Stimulated activated CD4-positive, alpha-beta T cell treated with anti-CD3 and anti-CD28 coated beads, Interleukin-15, amount 100 ng/mL, for 1 hour (primary cell): Measurements from ENCODE around the gene PML.

Experiments
- DNase-seq, 2 donors: peaks; one replicate each; pipeline ENCODE4 v3.0.0-alpha.2; 2020; ENCODE audit warnings: low read depth in 1 of 2, low spot score in 1 of 2

PML gene

DNA sequence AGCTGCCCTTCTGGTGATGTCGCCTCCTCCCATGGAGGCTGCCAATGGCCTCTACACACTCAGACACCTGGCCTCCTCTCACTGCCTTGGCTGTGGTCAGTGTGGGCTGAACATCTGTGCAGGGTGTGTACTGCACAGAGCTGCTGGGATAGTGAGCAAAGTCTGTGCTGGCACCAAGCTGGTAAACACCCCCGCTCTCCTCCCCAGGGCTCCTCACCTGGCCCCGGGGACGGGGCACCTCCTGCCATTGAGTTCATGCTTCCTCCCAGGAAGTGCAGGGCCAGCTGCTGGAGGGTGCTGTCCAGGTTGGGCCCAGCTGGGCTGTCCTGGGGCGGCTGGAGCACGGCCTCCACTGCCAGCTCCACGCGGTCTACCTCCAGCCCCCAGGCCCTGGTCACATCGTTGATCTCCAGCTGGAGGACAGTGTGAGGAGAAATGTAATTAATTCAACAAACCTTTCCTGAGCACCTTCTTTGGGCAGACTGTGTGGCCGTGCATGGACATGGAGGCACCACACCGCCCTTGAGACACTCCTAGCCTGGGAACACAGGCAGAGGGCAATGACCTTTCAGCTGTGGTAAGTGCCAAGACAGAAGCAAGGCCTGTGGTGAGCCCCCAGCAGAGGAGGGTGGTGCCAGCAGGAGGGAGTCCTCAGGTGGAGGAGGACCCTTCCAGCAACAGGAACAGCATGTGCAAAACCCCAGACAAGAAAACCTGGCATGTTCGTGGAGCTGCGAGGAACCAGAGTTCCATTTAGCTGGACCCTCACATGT is 9.2 kb upstream of the PML start:
- DNase-seq: no peak

- DNase-seq: no peak
These were observed 8.3 kb upstream of the PML start for GRCh38 chr15:73986055-73986775.

GRCh38 chr15:73986776-73987056 is 7.8 kb upstream of the PML start:
- no peak for DNase-seq

- no peak for DNase-seq
These were observed 7.3 kb upstream of the PML start for GRCh38 chr15:73987250-73987649.

DNA sequence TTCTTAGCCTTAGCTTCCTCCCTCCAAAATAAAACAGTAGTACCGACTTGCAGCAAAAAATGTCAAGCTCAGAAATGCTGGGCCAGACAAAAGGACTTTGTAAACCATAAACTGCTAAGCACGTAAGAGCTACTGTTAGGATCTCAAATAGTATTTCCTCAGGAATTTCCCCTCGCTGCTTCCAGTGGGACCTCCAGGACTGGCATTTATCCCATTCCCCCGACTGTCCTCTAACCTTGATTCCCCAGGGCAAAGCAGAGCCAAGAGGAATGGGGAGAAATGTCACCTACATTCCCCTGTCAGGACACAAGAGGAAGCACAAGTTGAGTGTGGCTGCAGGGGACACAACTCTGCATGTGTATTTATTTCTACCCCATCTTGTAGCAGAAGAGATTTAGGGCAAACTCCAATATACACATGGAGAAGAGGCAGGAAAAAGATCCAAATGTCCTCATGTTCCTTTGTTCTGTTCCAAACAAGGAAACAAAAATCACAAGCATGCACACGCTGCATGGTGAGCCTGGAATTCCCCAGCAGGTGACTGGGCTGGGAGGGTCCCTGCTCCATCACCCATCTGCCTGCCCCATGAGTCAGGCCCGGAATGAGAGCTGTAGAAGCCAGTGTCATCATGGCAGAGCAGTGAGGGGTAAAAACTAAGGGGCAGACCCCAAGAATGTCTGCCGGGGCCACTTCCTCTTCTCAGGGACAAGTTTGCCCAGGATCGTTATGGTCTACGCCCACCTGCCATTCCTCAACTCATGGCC is 6.7 kb upstream of the PML start:
- no peak for DNase-seq

DNA sequence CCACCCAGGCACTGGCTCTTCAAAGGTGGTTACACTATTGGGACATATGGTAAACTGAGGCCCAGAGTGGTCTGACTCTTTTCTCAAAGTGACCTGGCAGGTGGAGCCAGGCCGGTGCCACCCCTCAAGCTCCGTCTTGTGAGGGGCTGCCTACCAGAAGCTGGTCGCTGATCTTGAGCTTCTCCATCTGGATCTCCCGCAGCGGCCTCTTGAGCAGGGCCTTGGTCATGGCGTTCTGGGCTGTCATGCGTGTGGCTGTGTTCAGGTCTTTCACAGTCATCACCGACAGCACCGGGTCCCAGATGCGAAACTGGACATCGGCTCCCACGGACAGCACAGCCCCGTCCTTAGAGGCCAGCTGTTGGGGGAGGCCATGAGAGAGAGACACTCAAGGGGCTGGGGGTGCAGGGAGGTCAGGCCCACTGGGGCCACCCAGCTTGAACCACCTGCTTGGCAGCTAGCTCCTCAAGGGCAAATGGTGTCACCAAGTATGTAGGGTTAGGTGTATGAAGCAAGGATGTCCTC is 6.0 kb upstream of the PML start:
- no peak for DNase-seq

DNA sequence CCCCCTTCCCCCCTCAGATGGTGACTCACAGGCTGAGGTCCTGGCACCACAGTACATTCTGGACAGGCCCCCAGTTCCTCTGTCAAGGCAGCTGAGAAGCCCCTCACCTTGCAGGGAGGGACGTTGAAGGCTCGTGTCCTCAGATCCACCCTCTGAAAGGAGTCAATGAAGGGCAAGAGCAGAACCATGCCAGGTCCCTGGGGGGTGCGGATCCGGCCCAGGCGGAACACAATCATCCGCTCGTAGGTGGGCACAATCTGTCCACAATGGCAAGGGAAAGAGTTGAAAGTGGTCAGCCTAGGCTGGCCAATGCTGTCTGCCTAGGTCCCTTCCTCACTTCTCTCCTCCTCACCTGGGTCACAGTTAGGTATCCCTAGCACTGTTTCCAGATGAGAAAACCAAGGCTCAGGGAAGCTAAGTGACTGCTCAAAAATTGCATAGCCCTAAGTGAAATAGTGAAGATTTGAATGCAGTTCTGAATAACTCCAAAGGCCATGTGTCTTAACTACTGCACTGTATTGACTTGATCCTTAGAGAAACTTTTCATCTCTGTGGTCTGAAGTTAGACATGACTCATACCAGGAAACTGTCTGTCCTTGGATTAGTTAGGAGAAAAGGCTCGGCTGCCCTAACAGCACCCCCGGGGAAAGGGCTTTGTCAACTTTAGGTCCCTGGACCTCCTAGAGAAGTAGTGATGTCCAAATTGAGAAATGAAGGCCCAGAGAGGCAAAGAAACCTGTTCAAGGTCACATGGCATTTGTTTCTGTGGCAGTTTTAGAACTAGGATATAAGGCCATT is 5.3 kb upstream of the PML start:
- no peak for DNase-seq

GRCh38 chr15:73990250-73991005 is 4.1 kb upstream of the PML start:
- DNase-seq: no peak

- no peak for DNase-seq
These were observed 3.3 kb upstream of the PML start for GRCh38 chr15:73991260-73991659.

GRCh38 chr15:73991726-73992593 is 2.6 kb upstream of the PML start, which contains the start of gene STOML1:
Gene STOML1, minus strand, starts transcription at chr15:73992295. Its CDS starts 72 bp downstream, at chr15:73992223.
- peak; percentile 91 to 99 for DNase-seq

GRCh38 chr15:73992594-73992898 is 2.0 kb upstream of the PML start:
- no peak for DNase-seq

- no peak for DNase-seq
These were observed 1.1 kb upstream of the PML start for GRCh38 chr15:73993211-73993994.

DNA sequence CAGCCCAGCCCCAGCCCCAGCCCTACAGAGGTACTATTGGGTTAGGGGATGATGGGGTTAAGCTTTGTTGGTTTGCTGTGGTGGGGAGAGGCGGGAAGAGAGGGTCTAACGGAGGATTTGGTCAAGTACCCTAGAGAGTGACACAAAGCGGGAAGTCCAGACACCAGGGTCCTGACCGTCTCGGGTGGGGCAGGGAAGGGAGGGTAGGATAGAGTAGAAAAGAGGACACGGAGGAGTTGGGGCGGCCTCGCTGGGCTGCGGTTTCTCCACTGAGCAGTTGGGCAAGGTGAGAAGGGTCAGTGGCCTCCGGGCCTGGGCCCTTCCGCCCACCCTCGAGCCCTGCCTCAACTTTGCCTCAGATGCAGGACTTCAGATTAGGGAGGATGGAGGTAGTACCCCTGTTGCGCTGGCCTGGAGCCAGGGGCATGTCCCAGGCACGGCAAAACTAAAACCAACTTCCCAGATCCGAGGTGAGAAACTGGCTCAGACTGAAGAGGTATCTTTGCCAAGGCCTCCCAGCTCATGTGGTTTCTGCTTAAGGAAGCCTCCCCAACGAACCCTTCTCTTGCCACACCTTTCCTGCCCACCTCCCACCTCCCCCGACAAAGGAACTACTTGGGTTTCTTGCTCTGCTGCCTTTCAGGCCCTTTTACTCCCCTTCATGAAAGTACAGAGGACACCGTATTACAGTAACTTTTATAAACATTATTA is 551 bp downstream of the PML start:
- DNase-seq: no peak

DNA sequence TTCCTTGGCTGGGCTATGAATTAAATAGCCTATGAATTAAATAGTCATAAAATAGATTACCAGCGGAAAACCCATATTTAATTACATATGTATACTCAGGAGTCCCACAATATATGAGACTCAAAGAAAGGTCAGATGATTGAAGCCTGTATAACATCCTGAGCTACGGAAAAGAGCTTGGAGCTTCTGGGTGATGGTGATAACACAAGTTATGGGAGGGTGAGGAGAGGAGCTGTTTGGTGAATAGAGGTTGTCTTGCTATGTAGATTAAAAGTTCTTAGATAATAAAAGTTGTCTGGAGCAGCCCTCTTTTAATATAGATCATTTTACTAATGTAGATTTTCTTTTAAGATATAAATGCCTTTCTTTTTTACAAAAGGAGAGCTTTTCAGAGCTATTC is 1.8 kb downstream of the PML start:
- no peak for DNase-seq

- no peak for DNase-seq
These were observed 2.4 kb downstream of the PML start for GRCh38 chr15:73996939-73997338.

- no peak for DNase-seq
These were observed 3.5 kb downstream of the PML start for GRCh38 chr15:73997986-73998385.

DNA sequence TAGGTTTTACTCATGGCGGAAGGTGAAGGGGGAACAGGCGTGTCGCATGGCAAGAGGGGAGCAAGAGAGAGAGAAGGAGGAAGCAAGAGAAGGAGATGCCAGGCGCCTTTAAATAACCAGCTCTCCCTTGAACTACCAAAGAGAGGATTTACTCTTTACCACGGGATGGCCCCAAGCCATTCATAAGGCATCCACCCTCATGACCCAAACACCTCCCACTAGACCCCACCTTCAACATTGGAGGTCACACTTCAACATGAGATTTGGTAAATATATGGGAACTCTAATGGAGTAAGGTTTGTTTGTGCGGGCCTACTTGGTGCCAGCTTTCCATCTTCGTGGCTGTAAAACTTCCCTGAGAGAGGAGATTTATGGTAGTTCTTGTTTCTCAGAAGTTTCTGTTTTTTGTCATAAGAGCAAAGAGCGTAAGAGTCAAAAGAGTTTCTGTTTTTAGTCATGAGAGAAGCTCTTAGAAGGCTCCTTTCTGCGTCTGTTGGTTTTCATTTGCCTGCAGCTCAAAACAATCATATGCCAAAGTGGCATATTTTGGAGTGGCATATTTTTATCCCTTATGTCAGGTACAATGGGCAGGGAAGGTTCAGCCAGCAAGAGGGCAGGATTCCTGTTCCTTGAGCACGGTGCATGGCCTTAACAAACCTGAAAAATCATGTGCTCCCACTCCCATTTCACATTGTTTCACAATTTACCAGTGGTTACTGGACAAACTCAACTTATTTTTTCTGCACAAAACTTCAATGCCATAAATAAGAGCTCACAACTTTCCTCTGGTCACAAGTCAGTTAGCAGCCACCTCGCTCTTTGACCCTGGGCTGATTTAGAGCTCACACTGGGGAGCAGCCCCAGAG is 12.5 kb downstream of the PML start:
- DNase-seq: no peak
